HG02884 (cell line): ENCODE results near the gene DVL3.
A peak's percentile ranks its signal among the peaks of the same experiment; 100 is the strongest.
"Not testable (repeated sequence)": the region's sequence is repeated elsewhere in the genome, so short reads cannot be mapped to it uniquely, and the experiment has no call there.

Experiments
- ATAC-seq: cut with Tn5 transposase; IDR thresholded peaks from one replicate; pipeline ENCODE4 v1.9.1; 2021; ENCODE audit warnings: mild to moderate bottlenecking, moderate library complexity; ENCODE audit not compliant: unreplicated experiment

DVL3 gene

GRCh38 chr3:184155644-184156521, 706 bp downstream of the DVL3 start:
- ATAC-seq = peak; percentile 29

- no peak for ATAC-seq
These were observed 1.4 kb downstream of the DVL3 start for GRCh38 chr3:184156522-184156955.

- ATAC-seq = no peak
These were observed 2.0 kb downstream of the DVL3 start for GRCh38 chr3:184157206-184157605.

- no peak for ATAC-seq
These were observed 3.2 kb downstream of the DVL3 start for GRCh38 chr3:184158404-184158803.

GRCh38 chr3:184160456-184160855, 5.3 kb downstream of the DVL3 start:
- no peak for ATAC-seq

GRCh38 chr3:184162571-184163070, 7.4 kb downstream of the DVL3 start:
- not testable (repeated sequence) for ATAC-seq

GRCh38 chr3:184164648-184165330, 9.6 kb downstream of the DVL3 start:
- no peak for ATAC-seq

GRCh38 chr3:184165543-184165942, 10.4 kb downstream of the DVL3 start:
- ATAC-seq = no peak

GRCh38 chr3:184166671-184167070, 11.5 kb downstream of the DVL3 start:
- ATAC-seq = no peak

- ATAC-seq = no peak
These were observed 12.6 kb downstream of the DVL3 start for GRCh38 chr3:184167786-184168185.

- ATAC-seq = no peak
These were observed 13.4 kb downstream of the DVL3 start for GRCh38 chr3:184168363-184169120.

- ATAC-seq = no peak
These were observed 15.0 kb downstream of the DVL3 start for GRCh38 chr3:184169896-184170875.

- ATAC-seq = no peak
These were observed 16.4 kb downstream of the DVL3 start for GRCh38 chr3:184171562-184171961.

GRCh38 chr3:184172681-184173373, 17.6 kb downstream of the DVL3 start:
- no peak for ATAC-seq

- ATAC-seq = no peak
These were observed 18.2 kb downstream of the DVL3 start for GRCh38 chr3:184173374-184173722.

- no peak for ATAC-seq
These were observed 19.1 kb downstream of the DVL3 start for GRCh38 chr3:184174284-184174645.

- peak; percentile 92 for ATAC-seq
These were observed 19.7 kb downstream of the DVL3 start, which contains the start of gene AP2M1 for GRCh38 chr3:184174646-184175492. TSS of gene AP2M1 (plus strand) at chr3:184174855. CDS start at chr3:184176994, 2,139 bp downstream.

- ATAC-seq = no peak
These were observed 20.3 kb downstream of the DVL3 start for GRCh38 chr3:184175506-184175905.

GRCh38 chr3:184175981-184176376, 20.8 kb downstream of the DVL3 start:
- no peak for ATAC-seq
